GM23338 (cell line): ENCODE data around the gene RNU6-7. TPM values are rescaled to one million over a fixed set of nuclear protein-coding genes. Genes with fewer than 3 reads are reported as not detected.

Source experiments
- ATAC-seq: fragments of 200-7000 bp; cut with Tn5 transposase; 3 replicates; pipeline ENCODE4 v1.9.1; 2020
- DNase-seq: peaks from one replicate; pipeline ENCODE4 v3.0.0-alpha.2; 2015; ENCODE audit warnings: low spot score
- H2AFZ ChIP-seq: fragments of 200-600 bp; sonication (generic); 2 replicates; pipeline ENCODE4 v1.8.0; 2016; ENCODE audit warnings: antibody characterized with exemption, mild to moderate bottlenecking, moderate library complexity
- H3F3A ChIP-seq: fragments of 200-600 bp; sonication (generic); replicated peaks from 2 replicates; pipeline ENCODE4 v1.8.0; 2017; ENCODE audit warnings: antibody characterized with exemption, mixed run types, low read depth
- H3K27ac ChIP-seq: fragments of 200-600 bp; sonication (generic); 2 replicates; pipeline ENCODE4 v1.6.1; 2016; ENCODE audit warnings: low read depth
- H3K27me3 ChIP-seq: fragments of 200-600 bp; sonication (generic); 2 replicates; pipeline ENCODE4 v1.8.0; 2016; ENCODE audit warnings: mild to moderate bottlenecking, mixed run types, moderate library complexity; ENCODE audit not compliant: insufficient read depth
- H3K36me3 ChIP-seq: fragments of 200-600 bp; sonication (generic); 2 replicates; pipeline ENCODE4 v1.8.0; 2016; ENCODE audit warnings: mild to moderate bottlenecking; ENCODE audit not compliant: insufficient read depth
- H3K4me1 ChIP-seq: fragments of 200-600 bp; sonication (generic); 2 replicates; pipeline ENCODE4 v1.8.0; 2016; ENCODE audit warnings: mild to moderate bottlenecking, moderate library complexity; ENCODE audit not compliant: insufficient read depth
- H3K4me2 ChIP-seq: fragments of 200-600 bp; sonication (generic); 2 replicates; pipeline ENCODE4 v1.7.1; 2017; ENCODE audit warnings: mixed run types
- H3K4me3 ChIP-seq: fragments of 200-600 bp; sonication (generic); 2 replicates; pipeline ENCODE4 v1.6.1; 2016; ENCODE audit warnings: mixed run types
- H3K79me2 ChIP-seq: fragments of 200-600 bp; sonication (generic); replicated peaks from 2 replicates; pipeline ENCODE4 v1.8.0; 2017; ENCODE audit warnings: mild to moderate bottlenecking; ENCODE audit not compliant: insufficient read depth
- H3K9me2 ChIP-seq: fragments of 200-600 bp; sonication (generic); 2 replicates; pipeline ENCODE4 v1.8.0; 2017; ENCODE audit not compliant: insufficient read depth
- H4K20me1 ChIP-seq: fragments of 200-600 bp; sonication (generic); replicated peaks from 2 replicates; pipeline ENCODE4 v1.8.0; 2017; ENCODE audit warnings: mild to moderate bottlenecking; ENCODE audit not compliant: insufficient read depth
- H3K27ac Mint-ChIP-seq: 2 replicates; pipeline ENCODE4 v1.8.0; 2020; ENCODE audit warnings: inconsistent platforms, mild to moderate bottlenecking, moderate library complexity, mixed read lengths
- H3K27me3 Mint-ChIP-seq: 3 replicates; pipeline ENCODE4 v1.8.0; 2022; ENCODE audit warnings: low read depth, mild to moderate bottlenecking, moderate library complexity, mixed read lengths, inconsistent platforms; ENCODE audit not compliant: insufficient read depth, poor library complexity
- H3K36me3 Mint-ChIP-seq: 3 replicates; pipeline ENCODE4 v1.8.0; 2021; ENCODE audit warnings: low read depth, mild to moderate bottlenecking, inconsistent platforms, moderate library complexity, mixed read lengths
- H3K4me1 Mint-ChIP-seq: 3 replicates; pipeline ENCODE4 v1.8.0; 2020; ENCODE audit warnings: mild to moderate bottlenecking, inconsistent platforms, mixed read lengths
- H3K4me3 Mint-ChIP-seq: 3 replicates; pipeline ENCODE4 v1.8.0; 2021; ENCODE audit warnings: moderate library complexity, mild to moderate bottlenecking, inconsistent platforms, mixed read lengths
- H3K9me3 Mint-ChIP-seq: 3 replicates; pipeline ENCODE4 v1.8.0; 2020; ENCODE audit warnings: moderate library complexity, mild to moderate bottlenecking, inconsistent platforms, mixed read lengths
- CTCF ChIP-seq, 2 experiments: fragments of 200-600 bp in 1 of 2; sonication (generic) in 1 of 2; conservative IDR thresholded peaks; 2 replicates each; pipeline versions ENCODE4 v1.5.1 to v1.6.1; 2016 to 2017; ENCODE audit warnings: antibody characterized with exemption in 2 of 2, low read depth in 2 of 2, mild to moderate bottlenecking in 2 of 2, moderate library complexity in 1 of 2
- ETS1 ChIP-seq: IDR thresholded peaks from 2 replicates; pipeline ENCODE4 v1.6.1; 2016; ENCODE audit warnings: antibody characterized with exemption
- EZH2 ChIP-seq: fragments of 200-600 bp; sonication (generic); IDR thresholded peaks from one replicate; pipeline ENCODE4 v1.8.0; 2017; ENCODE audit warnings: antibody characterized with exemption, mild to moderate bottlenecking, low read depth; ENCODE audit not compliant: unreplicated experiment
- EZH2phosphoT487 ChIP-seq: fragments of 200-600 bp; sonication (generic); IDR thresholded peaks from one replicate; pipeline ENCODE4 v1.8.1; 2018; ENCODE audit warnings: antibody characterized with exemption; ENCODE audit not compliant: unreplicated experiment
- JUNB ChIP-seq: IDR thresholded peaks from one replicate; pipeline ENCODE4 v1.6.1; 2016; ENCODE audit warnings: antibody characterized with exemption; ENCODE audit not compliant: unreplicated experiment
- NANOG ChIP-seq: IDR thresholded peaks from 2 replicates; pipeline ENCODE4 v1.6.1; 2016; ENCODE audit warnings: antibody characterized with exemption, borderline replicate concordance
- POLR2AphosphoS5 ChIP-seq: IDR thresholded peaks from 2 replicates; pipeline ENCODE4 v1.6.1; 2016; ENCODE audit warnings: antibody characterized with exemption, low read depth
- REST ChIP-seq: IDR thresholded peaks from one replicate; pipeline ENCODE4 v1.6.1; 2018; ENCODE audit warnings: antibody characterized with exemption; ENCODE audit not compliant: unreplicated experiment
- ZNF331 ChIP-seq: fragments of 250-450 bp; sonication (Bioruptor Pico); IDR thresholded peaks from 2 replicates; pipeline ENCODE4 v1.5.0; 2020; ENCODE audit warnings: low read depth, mild to moderate bottlenecking, moderate library complexity
- ZNF462 ChIP-seq: fragments of 250-450 bp; sonication (Bioruptor Pico); IDR thresholded peaks from 2 replicates; pipeline ENCODE4 v1.5.0; 2020; ENCODE audit warnings: mild to moderate bottlenecking, moderate library complexity
- polyA plus RNA-seq: library from polyadenylated mRNA; unstranded; fragments of >200 nt; fragmentation: Nextera tagmentation; extraction: Ambion mirVana; gene quantifications from 2 replicates; pipeline ENCODE4 v1.2.1, GENCODE V29; 2016
- total RNA-seq: library from RNA; depleted of rRNA; stranded (reverse); fragments of >200 nt; shearing (Covaris generic); gene quantifications from 2 replicates; pipeline ENCODE4 v1.2.3, GENCODE V29; 2014

The RNU6-7 gene
- total and polyA plus RNA-seq, 2 experiments from 2014 or later: 39.1 TPM; not detected in 1

- no peak for TF ChIP-seq POLR2AphosphoS5
Measured at GRCh38 chr14:32246751-32247150, 44.9 kb downstream of the RNU6-7 start (continued).

- Histone ChIP-seq H3K79me2 (no peaks in the 10 kb centered on the region), H3K4me1 (no peaks in the 10 kb centered on the region), H3F3A (no peaks in the 10 kb centered on the region), H3K4me2 (no peak overlapping the region), H4K20me1 (no peaks in the 10 kb centered on the region), H3K27me3 (no peaks in the 10 kb centered on the region), H3K27ac (no peak overlapping the region), H2AFZ (no peak overlapping the region), H3K9me2 (no peaks in the 10 kb centered on the region; the same call in 1 of the 2 replicates), H3K4me3 (no peak overlapping the region), H3K36me3 (no peaks in the 10 kb centered on the region)
- DNase-seq (no peak), ATAC-seq (no peak)
- Mint-ChIP-seq H3K9me3 (no peaks in the 10 kb centered on the region), H3K4me1 (no peaks in the 10 kb centered on the region), H3K27me3 (no peaks in the 10 kb centered on the region), H3K36me3 (no peaks in the 10 kb centered on the region), H3K27ac (no peak overlapping the region), H3K4me3 (no peak overlapping the region)
- no peak for TF ChIP-seq NANOG
- no peak for TF ChIP-seq ZNF331
- no peak for TF ChIP-seq JUNB
- TF ChIP-seq EZH2: no peak
- TF ChIP-seq CTCF (conservative IDR thresholded peaks at IDR 0.05; ENCODE audit: low read depth in 2 of 2): no peak
- no peak for TF ChIP-seq ETS1
- TF ChIP-seq ZNF462 (CRISPR knock-in tag): no peak
- no peak for TF ChIP-seq REST
- no peak for TF ChIP-seq EZH2phosphoT487
Measured at GRCh38 chr14:32249371-32249770, 47.5 kb downstream of the RNU6-7 start.
